Vagina (tissue), 2 donors: Measurements from ENCODE around the gene C6.

ENCODE experiments used
- POLR2AphosphoS5 ChIP-seq, 2 donors: sonication (generic); formaldehyde crosslinking; IDR thresholded peaks; one replicate each; pipeline ENCODE4 v1.9.0; 2017; ENCODE audit warnings: antibody characterized with exemption in 2 of 2, mild to moderate bottlenecking in 2 of 2, low read depth in 1 of 2; ENCODE audit not compliant: insufficient read depth in 1 of 2
- TF ChIP-seq, protein P1 (sequence below), 3 experiments: fragments of 450-650 bp in 2 of 3; fragments of 200-600 bp in 1 of 3; sonication (generic) in 1 of 3; IDR thresholded peaks; one replicate each; pipeline ENCODE4 v1.5.1; 2017 to 2019; ENCODE audit warnings: antibody characterized with exemption in 3 of 3, mild to moderate bottlenecking in 2 of 3, moderate library complexity in 2 of 3

DNA sequence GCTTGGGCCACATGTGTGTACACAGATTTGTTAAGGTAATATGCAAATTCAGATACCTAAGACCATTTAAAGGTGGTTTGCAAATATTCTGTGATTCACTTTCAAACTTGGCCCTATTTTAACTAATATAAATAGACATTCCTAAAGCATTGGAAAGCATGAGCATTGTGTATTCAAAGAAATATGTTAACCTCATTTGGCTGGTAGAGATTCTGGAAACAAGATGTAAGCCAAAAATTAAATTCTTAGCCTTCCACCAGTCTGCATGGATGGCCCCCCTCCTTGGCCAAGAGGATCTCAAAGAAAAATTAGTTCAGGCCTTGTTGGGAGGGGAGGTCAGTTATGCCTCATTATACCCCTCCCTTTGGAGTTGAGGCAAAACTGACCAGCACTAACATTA, 38.7 kb upstream of the C6 start:
- TF ChIP-seq, protein P1, sequence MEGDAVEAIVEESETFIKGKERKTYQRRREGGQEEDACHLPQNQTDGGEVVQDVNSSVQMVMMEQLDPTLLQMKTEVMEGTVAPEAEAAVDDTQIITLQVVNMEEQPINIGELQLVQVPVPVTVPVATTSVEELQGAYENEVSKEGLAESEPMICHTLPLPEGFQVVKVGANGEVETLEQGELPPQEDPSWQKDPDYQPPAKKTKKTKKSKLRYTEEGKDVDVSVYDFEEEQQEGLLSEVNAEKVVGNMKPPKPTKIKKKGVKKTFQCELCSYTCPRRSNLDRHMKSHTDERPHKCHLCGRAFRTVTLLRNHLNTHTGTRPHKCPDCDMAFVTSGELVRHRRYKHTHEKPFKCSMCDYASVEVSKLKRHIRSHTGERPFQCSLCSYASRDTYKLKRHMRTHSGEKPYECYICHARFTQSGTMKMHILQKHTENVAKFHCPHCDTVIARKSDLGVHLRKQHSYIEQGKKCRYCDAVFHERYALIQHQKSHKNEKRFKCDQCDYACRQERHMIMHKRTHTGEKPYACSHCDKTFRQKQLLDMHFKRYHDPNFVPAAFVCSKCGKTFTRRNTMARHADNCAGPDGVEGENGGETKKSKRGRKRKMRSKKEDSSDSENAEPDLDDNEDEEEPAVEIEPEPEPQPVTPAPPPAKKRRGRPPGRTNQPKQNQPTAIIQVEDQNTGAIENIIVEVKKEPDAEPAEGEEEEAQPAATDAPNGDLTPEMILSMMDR (IDR thresholded peaks at IDR 0.05): no peak
- no peak for TF ChIP-seq POLR2AphosphoS5 (IDR thresholded peaks at IDR 0.05; ENCODE audit: insufficient read depth in 1 of 2, low read depth in 1 of 2)
